GM21717 (cell line): ENCODE results near the gene TTLL9.
A peak's percentile ranks its signal among the peaks of the same experiment; 100 is the strongest.

Source experiments
- ATAC-seq: cut with Tn5 transposase; IDR thresholded peaks from one replicate; pipeline ENCODE4 v1.9.1; 2021; ENCODE audit warnings: mild to moderate bottlenecking, moderate library complexity; ENCODE audit not compliant: unreplicated experiment

TTLL9 gene

DNA sequence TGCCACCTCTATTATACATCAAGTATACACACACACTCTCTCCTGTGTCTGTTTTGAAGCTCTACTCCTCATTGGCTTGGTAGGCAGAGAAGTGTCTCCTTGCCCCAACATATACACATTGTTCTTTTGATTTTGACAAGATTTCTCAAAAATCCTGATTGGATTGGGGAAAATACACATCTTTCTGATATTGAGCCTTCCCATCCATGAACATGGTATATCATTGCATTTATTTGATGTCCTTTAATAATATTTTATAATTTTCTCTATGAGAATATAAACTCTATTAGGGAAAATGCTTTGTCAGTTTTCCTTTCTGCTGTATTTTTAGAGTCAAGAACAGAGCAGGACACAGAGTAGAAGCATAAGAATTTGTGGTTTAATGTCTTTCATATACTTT is 7.2 kb downstream of the TTLL9 start:
- ATAC-seq = no peak

DNA sequence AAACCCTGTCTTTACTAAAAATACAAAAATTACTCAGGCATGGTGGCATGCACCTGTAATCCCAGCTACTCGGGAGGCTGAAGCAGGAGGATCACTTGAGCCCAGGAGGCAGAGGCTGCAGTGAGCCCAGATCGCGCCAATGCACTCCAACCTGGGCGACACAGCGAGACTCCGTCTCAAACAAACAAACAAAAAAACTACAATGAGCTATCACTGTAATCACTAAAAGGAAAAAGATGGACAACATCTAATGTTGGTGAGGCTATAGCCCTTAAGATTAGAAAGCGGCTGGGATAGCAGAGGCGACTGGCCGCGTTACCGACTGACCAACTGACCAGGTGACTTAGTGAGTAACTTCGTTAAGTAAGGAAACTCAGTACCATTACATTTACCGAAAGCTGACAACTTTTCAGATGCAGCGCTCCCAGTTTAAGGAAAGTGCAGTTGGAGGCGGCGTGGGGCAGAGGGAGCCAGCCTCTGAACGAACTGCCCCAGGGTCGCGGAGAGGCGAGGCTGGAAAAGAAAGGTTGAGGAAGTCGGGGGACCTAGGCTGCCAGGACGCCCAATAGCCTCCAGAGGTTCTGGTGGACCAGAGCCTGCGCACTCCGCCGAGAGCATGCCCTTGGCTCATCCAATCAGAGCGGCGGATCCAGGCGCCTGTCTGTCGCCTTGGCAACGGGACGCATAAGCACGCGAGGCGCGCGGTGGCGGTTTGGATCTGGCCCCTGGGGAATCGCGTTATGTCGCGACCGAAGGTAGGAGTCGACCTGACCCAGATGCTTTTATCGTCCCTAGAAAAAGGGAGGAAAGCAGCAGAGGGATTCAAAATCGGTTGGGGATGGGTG is 8.9 kb downstream of the TTLL9 start:
- peak; percentile 81 for ATAC-seq

DNA sequence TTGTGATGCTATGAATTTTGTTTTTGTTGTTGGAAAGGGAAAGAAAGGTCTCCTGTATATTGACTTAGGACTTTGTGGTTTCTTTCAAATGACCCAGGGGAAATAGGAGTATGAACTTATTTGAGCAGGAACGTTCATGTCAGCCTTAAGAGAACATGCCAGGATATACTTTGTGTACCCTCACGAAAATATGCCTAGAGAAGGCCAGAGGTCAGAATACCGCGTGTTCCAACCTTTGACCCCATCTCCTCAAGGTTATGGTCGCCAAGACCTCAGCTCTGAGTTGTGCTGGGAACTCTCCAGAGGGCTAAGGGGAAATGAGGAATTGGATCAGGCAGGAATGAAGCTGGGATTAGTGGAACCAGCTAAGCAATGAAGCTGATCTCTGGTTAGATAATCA is 11.5 kb downstream of the TTLL9 start:
- no peak for ATAC-seq

GRCh38 chr20:31883829-31884228 is 13.4 kb downstream of the TTLL9 start:
- ATAC-seq = no peak

DNA sequence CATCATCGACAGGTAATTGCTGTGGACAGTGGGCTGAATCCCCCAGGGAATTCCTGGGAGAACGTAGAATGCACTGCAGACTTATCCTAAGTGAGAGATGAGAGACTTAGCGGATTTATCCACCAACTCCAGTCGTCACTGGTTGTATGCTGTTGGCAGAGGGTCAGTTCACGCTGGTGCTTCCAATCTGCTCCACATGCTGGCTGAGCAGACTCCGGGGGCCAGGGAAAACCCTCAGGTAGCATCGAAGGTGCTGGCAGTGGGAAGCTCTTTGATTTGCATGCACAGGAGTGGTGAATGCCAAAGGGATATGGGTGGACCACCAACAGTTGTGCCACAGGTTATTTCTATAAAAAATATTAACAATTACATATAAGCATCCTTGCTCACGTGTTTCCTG is 20.2 kb downstream of the TTLL9 start:
- no peak for ATAC-seq

- peak; percentile 94 for ATAC-seq
Measured at GRCh38 chr20:31894980-31895675, 24.7 kb downstream of the TTLL9 start.

DNA sequence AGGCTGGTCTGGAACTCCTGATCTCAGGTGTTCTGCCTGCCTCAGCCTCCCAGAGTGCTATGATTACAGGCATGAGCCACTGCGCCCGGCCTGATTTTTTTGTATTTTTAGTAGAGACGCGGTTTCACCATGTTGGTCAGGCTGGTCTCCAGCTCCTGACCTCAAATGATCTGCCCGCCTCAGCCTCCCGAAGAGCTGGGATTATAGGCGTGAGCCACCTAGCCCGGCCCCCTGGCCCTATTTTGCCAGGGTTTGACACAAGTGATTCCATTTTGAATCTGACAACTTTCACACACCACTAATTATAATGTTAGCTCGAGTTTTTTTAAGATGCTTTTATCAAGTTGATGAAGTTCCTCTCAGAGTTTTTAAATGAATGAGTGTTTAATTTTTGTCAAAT is 25.6 kb downstream of the TTLL9 start:
- no peak for ATAC-seq

DNA sequence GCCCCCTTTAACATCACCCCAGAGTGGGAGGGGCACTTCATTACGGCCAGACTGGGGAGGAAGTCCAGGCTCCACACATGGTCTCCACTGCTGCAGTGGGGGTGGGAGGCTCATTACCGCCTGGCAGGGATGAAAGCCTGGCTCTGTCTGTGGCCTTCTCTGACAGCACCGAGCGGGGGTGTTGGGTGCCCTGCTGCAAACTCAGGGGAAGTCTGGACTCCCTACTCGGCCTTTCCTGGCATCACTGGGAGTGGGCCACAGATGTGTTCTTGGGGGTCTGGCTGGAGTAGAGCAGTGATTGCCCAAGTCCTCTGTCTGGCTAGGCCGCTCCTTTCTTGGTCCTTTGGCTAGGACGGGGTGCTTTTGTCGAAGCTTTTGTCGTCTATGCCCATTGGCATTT is 27.1 kb downstream of the TTLL9 start:
- no peak for ATAC-seq

GRCh38 chr20:31901615-31902014 is 31.2 kb downstream of the TTLL9 start:
- ATAC-seq = no peak

DNA sequence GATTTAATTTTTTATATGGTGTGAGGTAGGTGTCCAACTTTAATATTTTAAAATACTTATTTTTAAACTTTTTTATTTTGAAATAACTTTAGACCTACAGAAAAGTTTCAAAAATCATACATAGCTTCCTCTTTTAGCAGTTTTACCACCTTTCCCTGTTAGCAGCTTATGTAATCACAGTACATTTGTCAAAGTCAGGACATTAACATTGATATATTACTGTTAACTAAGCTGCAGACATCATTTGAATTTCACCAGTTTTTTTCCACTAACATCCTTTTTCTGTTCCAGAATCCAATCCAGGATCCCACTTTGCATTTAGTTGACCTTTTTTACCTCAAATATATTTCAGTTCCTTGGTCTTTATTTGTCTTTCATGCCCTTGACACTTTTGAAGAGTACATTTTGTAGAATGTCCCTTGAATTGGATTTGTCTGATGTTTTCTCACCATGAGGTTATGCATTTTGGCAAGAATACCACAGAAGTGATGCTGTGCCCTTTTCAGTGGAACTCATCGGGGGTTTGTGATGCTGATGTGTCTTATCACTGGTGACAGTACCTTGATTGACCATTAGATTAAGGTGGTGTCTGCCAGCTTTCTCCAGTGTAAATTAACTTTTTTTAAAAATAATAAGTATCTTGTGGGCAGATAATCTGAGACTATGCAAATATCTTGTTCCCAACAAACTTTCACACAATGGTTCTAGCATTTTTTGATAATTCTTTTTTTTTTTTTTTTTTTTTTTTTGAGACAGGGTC is 33.4 kb downstream of the TTLL9 start:
- no peak for ATAC-seq

- no peak for ATAC-seq
Measured at GRCh38 chr20:31906001-31906400, 35.6 kb downstream of the TTLL9 start.

GRCh38 chr20:31907046-31907445 is 36.6 kb downstream of the TTLL9 start:
- ATAC-seq = no peak

GRCh38 chr20:31908016-31908415 is 37.6 kb downstream of the TTLL9 start:
- ATAC-seq = no peak

- no peak for ATAC-seq
Measured at GRCh38 chr20:31908424-31908823, 38.0 kb downstream of the TTLL9 start.

DNA sequence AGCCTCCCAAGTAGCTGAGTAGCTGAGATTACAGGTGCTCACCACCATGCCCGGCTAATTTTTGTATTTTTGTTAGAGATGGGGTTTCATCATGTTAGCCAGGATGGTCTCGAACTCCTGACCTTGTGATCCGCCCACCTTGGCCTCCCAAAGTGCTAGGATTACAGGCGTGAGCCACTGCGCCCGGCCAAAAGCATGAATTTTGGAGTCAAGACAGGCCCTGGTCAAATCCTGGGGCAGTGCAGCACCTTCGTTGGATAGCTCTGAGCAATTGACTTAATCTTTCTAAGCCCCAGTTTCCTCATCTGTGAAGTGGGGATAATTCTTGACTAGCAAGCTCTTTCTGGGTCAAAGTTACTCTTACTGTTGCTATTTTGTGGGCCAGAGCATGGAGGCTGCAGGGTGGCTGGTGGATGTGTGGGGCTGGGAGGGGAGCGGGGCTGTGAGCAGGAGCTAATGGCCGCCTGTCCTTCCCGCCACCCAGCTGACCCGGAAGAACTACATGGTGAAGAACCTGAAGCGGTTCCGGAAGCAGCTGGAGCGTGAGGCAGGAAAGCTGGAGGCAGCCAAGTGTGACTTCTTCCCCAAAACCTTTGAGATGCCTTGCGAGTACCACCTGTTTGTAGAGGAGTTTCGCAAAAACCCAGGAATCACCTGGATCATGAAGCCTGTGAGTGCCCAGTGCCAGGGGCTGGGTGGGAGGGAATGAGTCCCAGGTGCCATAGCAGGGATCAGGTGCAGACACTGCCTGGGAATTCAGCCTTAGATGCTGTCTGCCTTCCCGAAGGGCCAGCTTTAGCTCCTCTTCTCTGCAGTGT is 39.0 kb downstream of the TTLL9 start:
- ATAC-seq = no peak

- ATAC-seq = no peak
Measured at GRCh38 chr20:31910071-31910803, 39.8 kb downstream of the TTLL9 start.

- ATAC-seq = no peak
Measured at GRCh38 chr20:31913431-31914157, 43.2 kb downstream of the TTLL9 start.

DNA sequence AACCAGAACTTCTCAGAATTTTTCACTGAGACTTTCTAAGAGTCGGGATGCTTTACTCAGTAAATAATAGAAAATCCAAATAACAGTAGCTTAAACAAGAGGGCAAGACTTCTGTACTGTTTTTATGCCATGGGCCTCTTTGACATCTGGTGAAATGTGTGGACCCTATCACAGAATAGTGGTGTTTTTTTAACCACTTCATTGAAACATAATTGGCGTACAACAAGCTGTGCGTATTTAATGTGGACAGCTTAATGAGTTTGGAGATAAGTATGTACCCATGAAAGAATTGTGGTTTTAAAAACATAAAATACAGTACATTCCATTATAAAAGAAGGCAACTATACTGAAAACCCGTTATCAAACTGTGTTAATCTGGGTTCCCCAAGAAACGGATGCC is 43.7 kb downstream of the TTLL9 start:
- no peak for ATAC-seq

DNA sequence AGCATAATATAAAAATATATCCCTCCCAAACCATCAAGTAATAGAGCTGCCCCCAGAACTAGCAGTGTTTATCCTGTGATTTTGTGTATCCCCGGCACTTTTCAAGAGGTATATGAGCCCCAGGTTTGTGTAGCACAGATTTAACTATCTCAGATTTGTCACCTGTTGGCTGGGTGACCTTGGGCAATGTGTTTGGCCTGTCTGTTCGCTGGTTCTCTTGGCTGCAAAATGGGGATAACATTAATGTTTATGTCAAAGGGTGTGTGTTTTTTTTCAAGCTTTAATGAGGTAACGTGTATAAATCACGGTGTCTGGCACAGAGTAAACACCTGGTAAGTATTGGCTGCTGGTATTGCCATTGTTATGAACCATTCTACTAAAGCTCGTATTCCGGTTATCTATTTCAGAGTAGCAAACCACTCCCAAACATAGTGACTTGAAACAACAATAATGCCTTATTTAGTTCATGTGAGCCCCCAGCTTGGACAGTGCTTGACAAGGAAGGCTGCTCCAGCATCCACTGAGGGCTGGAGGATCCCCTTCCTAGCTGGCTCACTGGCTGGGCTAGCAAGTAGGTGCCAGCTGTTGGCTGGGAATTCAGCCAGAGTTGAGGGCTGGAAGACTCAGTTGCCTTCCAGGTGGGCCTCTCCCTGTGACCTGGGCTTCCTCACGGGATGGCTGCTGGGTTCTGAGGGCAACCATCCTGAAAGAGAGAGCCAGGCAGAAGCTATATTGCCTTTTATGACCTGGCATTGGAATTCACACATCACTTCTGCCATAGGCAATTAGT is 45.3 kb downstream of the TTLL9 start:
- ATAC-seq = no peak
